Smooth muscle cell of the coronary artery (primary cell): ENCODE measurements around the gene MLF2. TPM values are rescaled to one million over a fixed set of nuclear protein-coding genes. Genes with fewer than 3 reads are reported as not detected.

ENCODE experiments used
- total RNA-seq: library from RNA; depleted of rRNA; stranded (reverse); fragments of >200 nt; gene quantifications from 2 replicates; pipeline ENCODE4 v1.2.3, GENCODE V29; 2014; ENCODE audit warnings: low replicate concordance

Gene MLF2
- total RNA-seq: 66.7 and 158 TPM in 2 replicates

GRCh38 chr12:6752921-6753771, at the start of gene MLF2:
MLF2 (minus strand) TSS chr12:6753141; CDS start chr12:6752334, 807 bp downstream.

GRCh38 chr12:6788972-6789924, 36.3 kb upstream of the MLF2 start, which contains the start of gene CD4:
CD4 (plus strand) TSS chr12:6789528; CDS start chr12:6800139, 10,611 bp downstream.

GRCh38 chr12:6772331-6772695, 19.4 kb upstream of the MLF2 start, which contains the start of gene LAG3:
LAG3 (plus strand) TSS chr12:6772520; CDS start chr12:6772853, 333 bp downstream.

GRCh38 chr12:6765634-6766581, 13.0 kb upstream of the MLF2 start, which contains the start of gene PTMS:
PTMS (plus strand) TSS chr12:6766363; CDS start chr12:6766706, 343 bp downstream.

GRCh38 chr12:6723607-6724408, 29.1 kb downstream of the MLF2 start, which contains the start of gene COPS7A:
COPS7A (plus strand) TSS chr12:6724046; CDS start chr12:6724657, 611 bp downstream.

GRCh38 chr12:6700646-6701051, 52.3 kb downstream of the MLF2 start, which contains the start of gene PIANP:
PIANP (minus strand) TSS chr12:6700815; CDS start chr12:6698061, 2,754 bp downstream.

Other genes with a start within 250 kb of the MLF2 start
- gene GAPDH, start 218.6 kb downstream of the MLF2 start, total RNA-seq: 7,358 and 9,019 TPM in 2 replicates
- gene IFFO1, start 197.1 kb downstream of the MLF2 start, total RNA-seq: 8.8 and 36.9 TPM in 2 replicates
- gene NOP2, start 184.8 kb downstream of the MLF2 start, total RNA-seq: 11.5 and 20.7 TPM in 2 replicates
- gene CHD4, start 145.8 kb downstream of the MLF2 start, total RNA-seq: 187 and 210 TPM in 2 replicates
- gene LPAR5, start 117.2 kb downstream of the MLF2 start, total RNA-seq: under 0.01 TPM in 1 of 2 replicates, not detected in the other
- 0.23 TPM in 1 of 2 replicates, not detected in the other for gene ACRBP, start 105.7 kb downstream of the MLF2 start, total RNA-seq
- 22.7 and 27.0 TPM in 2 replicates for gene ING4, start 90.0 kb downstream of the MLF2 start, total RNA-seq
- 8.3 TPM in 2 replicates for gene ZNF384, start 63.8 kb downstream of the MLF2 start, total RNA-seq
- under 0.01 and 0.38 TPM in 2 replicates for gene PIANP, start 52.3 kb downstream of the MLF2 start, total RNA-seq
- gene COPS7A, start 29.1 kb downstream of the MLF2 start, total RNA-seq: 87.9 and 180 TPM in 2 replicates
- 43.6 and 51.7 TPM in 2 replicates for gene PTMS, start 13.2 kb upstream of the MLF2 start, total RNA-seq
- 0.15 TPM in 1 of 2 replicates, not detected in the other for gene LAG3, start 19.4 kb upstream of the MLF2 start, total RNA-seq
- gene CD4, start 36.4 kb upstream of the MLF2 start, total RNA-seq: 0.23 and 0.47 TPM in 2 replicates
- 1.3 and 4.3 TPM in 2 replicates for gene GPR162, start 68.7 kb upstream of the MLF2 start, total RNA-seq
- gene P3H3, start 75.3 kb upstream of the MLF2 start, total RNA-seq: 74.8 and 101 TPM in 2 replicates
- gene GNB3, start 87.8 kb upstream of the MLF2 start, total RNA-seq: 1.7 and 1.8 TPM in 2 replicates
- gene CDCA3, start 98.1 kb upstream of the MLF2 start, total RNA-seq: 0.59 and 4.4 TPM in 2 replicates
- gene USP5, start 99.0 kb upstream of the MLF2 start, total RNA-seq: 82.5 and 88.9 TPM in 2 replicates
- gene TPI1, start 114.4 kb upstream of the MLF2 start, total RNA-seq: 1,121 and 1,519 TPM in 2 replicates
- 5.6 and 7.4 TPM in 2 replicates for gene SPSB2, start 120.2 kb upstream of the MLF2 start, total RNA-seq
- 10.6 and 15.7 TPM in 2 replicates for gene LRRC23, start 151.7 kb upstream of the MLF2 start, total RNA-seq
- 20.3 and 32.5 TPM in 2 replicates for gene ENO2, start 161.4 kb upstream of the MLF2 start, total RNA-seq
- 4.0 and 6.4 TPM in 2 replicates for gene ATN1, start 174.8 kb upstream of the MLF2 start, total RNA-seq
- not detected in 2 replicates for gene RNU7-1, start 190.7 kb upstream of the MLF2 start, total RNA-seq
- 173 and 204 TPM in 2 replicates for gene C12orf57, start 190.9 kb upstream of the MLF2 start, total RNA-seq
- 0.08 TPM in 1 of 2 replicates, not detected in the other for gene PTPN6, start 198.2 kb upstream of the MLF2 start, total RNA-seq
- gene PHB2, start 217.5 kb upstream of the MLF2 start, total RNA-seq: 101 and 164 TPM in 2 replicates
- 28.3 and 31.1 TPM in 2 replicates for gene EMG1, start 217.8 kb upstream of the MLF2 start, total RNA-seq